WTC11 (cell line): Measurements from ENCODE around the gene NPSR1. TPM values are rescaled to one million over a fixed set of nuclear protein-coding genes. Genes with fewer than 3 reads are reported as not detected.

Source experiments
- ATAC-seq: fragments of 200-7000 bp; cut with Tn5 transposase; 2 replicates; pipeline ENCODE4 v1.10.0; 2021; ENCODE audit warnings: mild to moderate bottlenecking, moderate library complexity
- CTCF ChIA-PET: fragments of 300-600 bp; sonication (Branson Sonifier 250); formaldehyde crosslinking; loops from one replicate; lab custom pipeline; 2021; ENCODE audit warnings: antibody characterized with exemption; lab: Charles Lee
- POLR2A ChIA-PET: fragments of 350-600 bp; sonication (Branson Sonifier 250); formaldehyde crosslinking; loops from one replicate; lab custom pipeline; 2021; ENCODE audit warnings: antibody characterized with exemption; lab: Charles Lee
- DNase-seq: peaks from one replicate; pipeline ENCODE4 v3.0.0; 2021; ENCODE audit warnings: low spot score
- H3K27ac Mint-ChIP-seq: 2 replicates; pipeline ENCODE4 v1.8.0; 2021; ENCODE audit warnings: mixed read lengths
- H3K27me3 Mint-ChIP-seq: 2 replicates; pipeline ENCODE4 v1.8.0; 2021; ENCODE audit warnings: low read depth, mild to moderate bottlenecking, moderate library complexity, mixed read lengths
- H3K36me3 Mint-ChIP-seq: 2 replicates; pipeline ENCODE4 v1.8.0; 2021; ENCODE audit warnings: mixed read lengths
- H3K4me1 Mint-ChIP-seq: 2 replicates; pipeline ENCODE4 v1.8.0; 2022; ENCODE audit warnings: mixed read lengths
- H3K4me3 Mint-ChIP-seq: 2 replicates; pipeline ENCODE4 v1.8.0; 2021; ENCODE audit warnings: mild to moderate bottlenecking, moderate library complexity, mixed read lengths
- H3K9me3 Mint-ChIP-seq: 2 replicates; pipeline ENCODE4 v1.8.0; 2021; ENCODE audit warnings: mixed read lengths
- AR ChIP-seq: fragments of 250-450 bp; sonication (Bioruptor Pico); IDR thresholded peaks from 2 replicates; pipeline ENCODE4 v1.9.0; 2021; ENCODE audit warnings: mild to moderate bottlenecking
- ATF1 ChIP-seq: sonication (generic); formaldehyde crosslinking; IDR thresholded peaks from 2 replicates; pipeline ENCODE4 v1.8.1; 2023; ENCODE audit warnings: mild to moderate bottlenecking, moderate library complexity, missing genetic modification reagents
- ATF6 ChIP-seq: sonication (generic); formaldehyde crosslinking; IDR thresholded peaks from 2 replicates; pipeline ENCODE4 v1.8.1; 2023; ENCODE audit warnings: mild to moderate bottlenecking, missing genetic modification reagents
- EMX1 ChIP-seq: fragments of 250-450 bp; sonication (Bioruptor Pico); IDR thresholded peaks from 2 replicates; pipeline ENCODE4 v1.8.0; 2021; ENCODE audit warnings: mild to moderate bottlenecking
- GABPB1 ChIP-seq: sonication (generic); formaldehyde crosslinking; IDR thresholded peaks from 2 replicates; pipeline ENCODE4 v1.8.1; 2023; ENCODE audit warnings: mild to moderate bottlenecking, missing genetic modification reagents
- JUN ChIP-seq: sonication (generic); formaldehyde crosslinking; IDR thresholded peaks from 2 replicates; pipeline ENCODE4 v1.8.0; 2023; ENCODE audit warnings: mild to moderate bottlenecking, missing genetic modification reagents
- KAT7 ChIP-seq: sonication (generic); formaldehyde crosslinking; IDR thresholded peaks from 2 replicates; pipeline ENCODE4 v1.8.1; 2023; ENCODE audit warnings: missing genetic modification reagents, mild to moderate bottlenecking, borderline replicate concordance
- NFE2L1 ChIP-seq: sonication (generic); formaldehyde crosslinking; IDR thresholded peaks from 2 replicates; pipeline ENCODE4 v1.8.1; 2023; ENCODE audit warnings: missing genetic modification reagents
- SMAD3 ChIP-seq: sonication (generic); formaldehyde crosslinking; IDR thresholded peaks from 2 replicates; pipeline ENCODE4 v1.8.0; 2022; ENCODE audit warnings: missing genetic modification reagents, mild to moderate bottlenecking, borderline replicate concordance
- TP53 ChIP-seq: sonication (generic); formaldehyde crosslinking; IDR thresholded peaks from 2 replicates; pipeline ENCODE4 v1.8.1; 2023; ENCODE audit warnings: mild to moderate bottlenecking, missing genetic modification reagents
- ZNF219 ChIP-seq: sonication (generic); formaldehyde crosslinking; IDR thresholded peaks from 2 replicates; pipeline ENCODE4 v1.8.0; 2023; ENCODE audit warnings: missing genetic modification reagents, mild to moderate bottlenecking, borderline replicate concordance
- ZNF232 ChIP-seq: sonication (generic); formaldehyde crosslinking; IDR thresholded peaks from 2 replicates; pipeline ENCODE4 v1.8.0; 2022; ENCODE audit warnings: mild to moderate bottlenecking, missing genetic modification reagents
- total RNA-seq: library from RNA; stranded (reverse); gene quantifications from 3 replicates; pipeline ENCODE4 v1.2.3, GENCODE V29; 2021
- TF ChIP-seq, protein P1 (sequence below): sonication (generic); formaldehyde crosslinking; IDR thresholded peaks from 2 replicates; pipeline ENCODE4 v1.8.1; 2022; ENCODE audit warnings: low read depth, missing genetic modification reagents, borderline replicate concordance
- TF ChIP-seq, protein P2 (sequence below): sonication (generic); formaldehyde crosslinking; IDR thresholded peaks from 2 replicates; pipeline ENCODE4 v1.8.1; 2022; ENCODE audit warnings: low read depth, mild to moderate bottlenecking, moderate library complexity, missing genetic modification reagents, borderline replicate concordance
- TF ChIP-seq, protein P3 (sequence below): sonication (generic); formaldehyde crosslinking; IDR thresholded peaks from 2 replicates; pipeline ENCODE4 v1.8.1; 2023; ENCODE audit warnings: mild to moderate bottlenecking, moderate library complexity, missing genetic modification reagents
- TF ChIP-seq, protein P4 (sequence below): fragments of 250-450 bp; sonication (Bioruptor Pico); IDR thresholded peaks from 2 replicates; pipeline ENCODE4 v2.1.2; 2022; ENCODE audit warnings: mild to moderate bottlenecking, moderate library complexity
- TF ChIP-seq, protein P5 (sequence below): fragments of 250-450 bp; sonication (Bioruptor Pico); IDR thresholded peaks from 2 replicates; pipeline ENCODE4 v1.9.0; 2021; ENCODE audit warnings: mild to moderate bottlenecking
- TF ChIP-seq, protein P6 (sequence below): sonication (generic); formaldehyde crosslinking; IDR thresholded peaks from 2 replicates; pipeline ENCODE4 v1.8.0; 2022; ENCODE audit warnings: mild to moderate bottlenecking, missing genetic modification reagents
- TF ChIP-seq, protein P7 (sequence below): sonication (generic); formaldehyde crosslinking; IDR thresholded peaks from 2 replicates; pipeline ENCODE4 v1.8.0; 2023; ENCODE audit warnings: mild to moderate bottlenecking, missing genetic modification reagents

NPSR1 gene
- total RNA-seq, 1 experiment from 2014 or later = not detected

DNA sequence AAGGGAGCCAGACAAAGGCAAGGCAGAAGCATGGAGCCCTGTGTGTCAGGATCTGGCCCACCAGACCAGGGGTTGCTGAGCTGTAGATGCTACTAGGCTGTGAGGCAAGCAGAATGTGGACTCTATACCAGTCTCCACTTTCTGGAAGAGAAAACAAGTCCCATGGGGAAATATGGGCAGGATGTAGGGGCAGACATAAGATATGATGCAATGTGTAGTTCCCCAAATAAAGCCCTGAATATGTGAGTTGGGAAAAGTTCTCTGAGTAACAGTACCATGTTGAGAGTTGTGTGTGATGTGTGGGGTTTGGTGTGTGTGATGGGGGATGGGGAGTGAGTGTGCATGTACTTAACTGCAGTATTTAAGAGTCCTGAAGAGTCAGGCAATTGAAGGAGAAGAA lies 62.3 kb downstream of the NPSR1 start:
- Mint-ChIP-seq H3K27ac (no peak overlapping the region), H3K4me3 (no peak overlapping the region), H3K36me3 (no peaks in the 10 kb centered on the region), H3K9me3 (no peaks in the 10 kb centered on the region), H3K4me1 (peaks cover 9% of the 10 kb centered on the region), H3K27me3 (no peaks in the 10 kb centered on the region; the same call in 1 of the 2 replicates)
- CTCF ChIA-PET = no interaction called here
- no peak for DNase-seq
- ATAC-seq = no peak
- no peak for TF ChIP-seq EMX1 (CRISPR knock-in tag)
- POLR2A ChIA-PET = no interaction called here

DNA sequence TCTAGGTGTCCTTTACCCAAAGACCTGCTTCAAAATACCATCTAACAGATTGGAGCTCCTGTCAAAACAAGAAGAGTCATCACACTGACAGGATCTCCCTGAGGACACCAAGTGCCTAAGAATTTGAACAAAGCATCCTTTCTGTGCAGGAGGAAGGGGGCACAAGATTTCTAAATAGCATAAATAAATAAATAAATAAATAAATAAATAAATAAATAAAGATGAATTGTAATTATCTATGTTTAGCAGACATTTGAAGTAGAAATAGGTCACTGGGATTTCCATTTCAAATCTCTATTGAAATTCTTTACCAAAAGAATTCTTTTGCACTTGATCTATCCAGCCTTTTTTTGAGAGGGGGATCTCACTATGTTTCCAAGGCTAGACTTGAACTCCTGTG lies 65.3 kb downstream of the NPSR1 start:
- H3K9me3 Mint-ChIP-seq = no peaks in the 10 kb centered on the region
- ChIA-PET POLR2A (no interaction called here), CTCF (interaction anchor here (0.6 kb wide), 1 partner anchor 16 kb away, joined by 3 read pairs; no protein-coding TSS in a partner anchor)
- TF ChIP-seq, protein P1, sequence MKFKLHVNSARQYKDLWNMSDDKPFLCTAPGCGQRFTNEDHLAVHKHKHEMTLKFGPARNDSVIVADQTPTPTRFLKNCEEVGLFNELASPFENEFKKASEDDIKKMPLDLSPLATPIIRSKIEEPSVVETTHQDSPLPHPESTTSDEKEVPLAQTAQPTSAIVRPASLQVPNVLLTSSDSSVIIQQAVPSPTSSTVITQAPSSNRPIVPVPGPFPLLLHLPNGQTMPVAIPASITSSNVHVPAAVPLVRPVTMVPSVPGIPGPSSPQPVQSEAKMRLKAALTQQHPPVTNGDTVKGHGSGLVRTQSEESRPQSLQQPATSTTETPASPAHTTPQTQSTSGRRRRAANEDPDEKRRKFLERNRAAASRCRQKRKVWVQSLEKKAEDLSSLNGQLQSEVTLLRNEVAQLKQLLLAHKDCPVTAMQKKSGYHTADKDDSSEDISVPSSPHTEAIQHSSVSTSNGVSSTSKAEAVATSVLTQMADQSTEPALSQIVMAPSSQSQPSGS (CRISPR knock-in tag) = no peak
- TF ChIP-seq GABPB1 (CRISPR knock-in tag) (no peak), AR (CRISPR knock-in tag) (no peak), TP53 (CRISPR knock-in tag) (no peak), KAT7 (CRISPR knock-in tag) (no peak), SMAD3 (CRISPR knock-in tag) (no peak), ZNF219 (CRISPR knock-in tag) (no peak), ATF6 (no peak), ZNF232 (CRISPR knock-in tag) (no peak), JUN (CRISPR knock-in tag) (no peak), NFE2L1 (CRISPR knock-in tag) (no peak), ATF1 (CRISPR knock-in tag) (no peak)
- TF ChIP-seq, protein P2, sequence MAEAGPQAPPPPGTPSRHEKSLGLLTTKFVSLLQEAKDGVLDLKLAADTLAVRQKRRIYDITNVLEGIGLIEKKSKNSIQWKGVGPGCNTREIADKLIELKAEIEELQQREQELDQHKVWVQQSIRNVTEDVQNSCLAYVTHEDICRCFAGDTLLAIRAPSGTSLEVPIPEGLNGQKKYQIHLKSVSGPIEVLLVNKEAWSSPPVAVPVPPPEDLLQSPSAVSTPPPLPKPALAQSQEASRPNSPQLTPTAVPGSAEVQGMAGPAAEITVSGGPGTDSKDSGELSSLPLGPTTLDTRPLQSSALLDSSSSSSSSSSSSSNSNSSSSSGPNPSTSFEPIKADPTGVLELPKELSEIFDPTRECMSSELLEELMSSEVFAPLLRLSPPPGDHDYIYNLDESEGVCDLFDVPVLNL = no peak
- TF ChIP-seq, protein P3, sequence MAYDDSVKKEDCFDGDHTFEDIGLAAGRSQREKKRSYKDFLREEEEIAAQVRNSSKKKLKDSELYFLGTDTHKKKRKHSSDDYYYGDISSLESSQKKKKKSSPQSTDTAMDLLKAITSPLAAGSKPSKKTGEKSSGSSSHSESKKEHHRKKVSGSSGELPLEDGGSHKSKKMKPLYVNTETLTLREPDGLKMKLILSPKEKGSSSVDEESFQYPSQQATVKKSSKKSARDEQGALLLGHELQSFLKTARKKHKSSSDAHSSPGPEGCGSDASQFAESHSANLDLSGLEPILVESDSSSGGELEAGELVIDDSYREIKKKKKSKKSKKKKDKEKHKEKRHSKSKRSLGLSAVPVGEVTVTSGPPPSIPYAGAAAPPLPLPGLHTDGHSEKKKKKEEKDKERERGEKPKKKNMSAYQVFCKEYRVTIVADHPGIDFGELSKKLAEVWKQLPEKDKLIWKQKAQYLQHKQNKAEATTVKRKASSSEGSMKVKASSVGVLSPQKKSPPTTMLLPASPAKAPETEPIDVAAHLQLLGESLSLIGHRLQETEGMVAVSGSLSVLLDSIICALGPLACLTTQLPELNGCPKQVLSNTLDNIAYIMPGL (CRISPR knock-in tag) = no peak
- TF ChIP-seq, protein P4, sequence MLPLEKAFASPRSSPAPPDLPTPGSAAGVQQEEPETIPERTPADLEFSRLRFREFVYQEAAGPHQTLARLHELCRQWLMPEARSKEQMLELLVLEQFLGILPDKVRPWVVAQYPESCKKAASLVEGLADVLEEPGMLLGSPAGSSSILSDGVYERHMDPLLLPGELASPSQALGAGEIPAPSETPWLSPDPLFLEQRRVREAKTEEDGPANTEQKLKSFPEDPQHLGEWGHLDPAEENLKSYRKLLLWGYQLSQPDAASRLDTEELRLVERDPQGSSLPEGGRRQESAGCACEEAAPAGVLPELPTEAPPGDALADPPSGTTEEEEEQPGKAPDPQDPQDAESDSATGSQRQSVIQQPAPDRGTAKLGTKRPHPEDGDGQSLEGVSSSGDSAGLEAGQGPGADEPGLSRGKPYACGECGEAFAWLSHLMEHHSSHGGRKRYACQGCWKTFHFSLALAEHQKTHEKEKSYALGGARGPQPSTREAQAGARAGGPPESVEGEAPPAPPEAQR (CRISPR knock-in tag) = no peak
- TF ChIP-seq, protein P5, sequence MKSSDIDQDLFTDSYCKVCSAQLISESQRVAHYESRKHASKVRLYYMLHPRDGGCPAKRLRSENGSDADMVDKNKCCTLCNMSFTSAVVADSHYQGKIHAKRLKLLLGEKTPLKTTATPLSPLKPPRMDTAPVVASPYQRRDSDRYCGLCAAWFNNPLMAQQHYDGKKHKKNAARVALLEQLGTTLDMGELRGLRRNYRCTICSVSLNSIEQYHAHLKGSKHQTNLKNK (CRISPR knock-in tag) = no peak
- TF ChIP-seq, protein P6, sequence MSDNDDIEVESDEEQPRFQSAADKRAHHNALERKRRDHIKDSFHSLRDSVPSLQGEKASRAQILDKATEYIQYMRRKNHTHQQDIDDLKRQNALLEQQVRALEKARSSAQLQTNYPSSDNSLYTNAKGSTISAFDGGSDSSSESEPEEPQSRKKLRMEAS (CRISPR knock-in tag) = no peak
- TF ChIP-seq, protein P7, sequence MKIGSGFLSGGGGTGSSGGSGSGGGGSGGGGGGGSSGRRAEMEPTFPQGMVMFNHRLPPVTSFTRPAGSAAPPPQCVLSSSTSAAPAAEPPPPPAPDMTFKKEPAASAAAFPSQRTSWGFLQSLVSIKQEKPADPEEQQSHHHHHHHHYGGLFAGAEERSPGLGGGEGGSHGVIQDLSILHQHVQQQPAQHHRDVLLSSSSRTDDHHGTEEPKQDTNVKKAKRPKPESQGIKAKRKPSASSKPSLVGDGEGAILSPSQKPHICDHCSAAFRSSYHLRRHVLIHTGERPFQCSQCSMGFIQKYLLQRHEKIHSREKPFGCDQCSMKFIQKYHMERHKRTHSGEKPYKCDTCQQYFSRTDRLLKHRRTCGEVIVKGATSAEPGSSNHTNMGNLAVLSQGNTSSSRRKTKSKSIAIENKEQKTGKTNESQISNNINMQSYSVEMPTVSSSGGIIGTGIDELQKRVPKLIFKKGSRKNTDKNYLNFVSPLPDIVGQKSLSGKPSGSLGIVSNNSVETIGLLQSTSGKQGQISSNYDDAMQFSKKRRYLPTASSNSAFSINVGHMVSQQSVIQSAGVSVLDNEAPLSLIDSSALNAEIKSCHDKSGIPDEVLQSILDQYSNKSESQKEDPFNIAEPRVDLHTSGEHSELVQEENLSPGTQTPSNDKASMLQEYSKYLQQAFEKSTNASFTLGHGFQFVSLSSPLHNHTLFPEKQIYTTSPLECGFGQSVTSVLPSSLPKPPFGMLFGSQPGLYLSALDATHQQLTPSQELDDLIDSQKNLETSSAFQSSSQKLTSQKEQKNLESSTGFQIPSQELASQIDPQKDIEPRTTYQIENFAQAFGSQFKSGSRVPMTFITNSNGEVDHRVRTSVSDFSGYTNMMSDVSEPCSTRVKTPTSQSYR (CRISPR knock-in tag) = no peak
- H3K27me3 Mint-ChIP-seq = no peaks in the 10 kb centered on the region
- H3K4me3 Mint-ChIP-seq = no peak overlapping the region
- H3K36me3 Mint-ChIP-seq = no peaks in the 10 kb centered on the region
- ATAC-seq (no peak), DNase-seq (no peak)
- no peak overlapping the region for H3K27ac Mint-ChIP-seq
- H3K4me1 Mint-ChIP-seq = peaks cover 9% of the 10 kb centered on the region
